ENCODE data around the gene THRSP. TPM values are rescaled to one million over a fixed set of nuclear protein-coding genes. Genes with fewer than 3 reads are reported as not detected.

The THRSP gene
- total RNA-seq, 4 donors from 2014 or later = not detected

DNA sequence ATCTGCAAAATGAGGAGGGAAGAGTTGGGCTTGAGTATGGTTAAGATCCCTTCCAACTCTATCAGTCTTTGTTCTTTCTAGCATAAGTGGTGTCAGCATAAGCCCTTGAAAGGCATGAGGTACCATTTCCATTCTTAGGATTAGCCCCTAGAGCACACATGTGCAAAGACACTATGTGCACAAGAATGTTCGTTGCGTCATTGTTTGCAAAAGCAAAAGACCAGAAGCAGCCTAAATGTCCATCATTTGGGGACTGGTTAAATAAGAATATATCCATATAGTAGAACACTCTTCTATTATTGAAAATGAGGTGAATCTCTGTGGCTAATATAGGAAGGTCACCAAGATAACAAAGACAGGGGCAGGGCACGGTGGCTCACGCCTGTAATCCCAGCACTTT, 30.6 kb upstream of the THRSP start:
- Histone ChIP-seq H3K9me3 (no peaks in the 10 kb centered on the region), H3K4me1 (peaks cover 8 to 13% (median 10%) of the 10 kb centered on the region in 4 donors), H3K4me3 (no peak overlapping the region), H3K27me3 (no peaks in the 10 kb centered on the region), H3K27ac (replicated peaks in 1 of 4) (no peak overlapping the region), H3K36me3 (no peaks in the 10 kb centered on the region)
- no peak for DNase-seq (ENCODE audit: extremely low spot score)
- 95% methylated on average over 4 of the region's 4 CpGs for WGBS
- TF ChIP-seq EP300 (IDR thresholded peaks at IDR 0.05) (no peak), POLR2AphosphoS5 (IDR thresholded peaks at IDR 0.05) (no peak), POLR2A (IDR thresholded peaks at IDR 0.05; ENCODE audit: low read depth) (no peak)
- TF ChIP-seq, protein P1, sequence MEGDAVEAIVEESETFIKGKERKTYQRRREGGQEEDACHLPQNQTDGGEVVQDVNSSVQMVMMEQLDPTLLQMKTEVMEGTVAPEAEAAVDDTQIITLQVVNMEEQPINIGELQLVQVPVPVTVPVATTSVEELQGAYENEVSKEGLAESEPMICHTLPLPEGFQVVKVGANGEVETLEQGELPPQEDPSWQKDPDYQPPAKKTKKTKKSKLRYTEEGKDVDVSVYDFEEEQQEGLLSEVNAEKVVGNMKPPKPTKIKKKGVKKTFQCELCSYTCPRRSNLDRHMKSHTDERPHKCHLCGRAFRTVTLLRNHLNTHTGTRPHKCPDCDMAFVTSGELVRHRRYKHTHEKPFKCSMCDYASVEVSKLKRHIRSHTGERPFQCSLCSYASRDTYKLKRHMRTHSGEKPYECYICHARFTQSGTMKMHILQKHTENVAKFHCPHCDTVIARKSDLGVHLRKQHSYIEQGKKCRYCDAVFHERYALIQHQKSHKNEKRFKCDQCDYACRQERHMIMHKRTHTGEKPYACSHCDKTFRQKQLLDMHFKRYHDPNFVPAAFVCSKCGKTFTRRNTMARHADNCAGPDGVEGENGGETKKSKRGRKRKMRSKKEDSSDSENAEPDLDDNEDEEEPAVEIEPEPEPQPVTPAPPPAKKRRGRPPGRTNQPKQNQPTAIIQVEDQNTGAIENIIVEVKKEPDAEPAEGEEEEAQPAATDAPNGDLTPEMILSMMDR (IDR thresholded peaks at IDR 0.05) = no peak
- intact Hi-C loops (cut with DNase I) = no loop called here

DNA sequence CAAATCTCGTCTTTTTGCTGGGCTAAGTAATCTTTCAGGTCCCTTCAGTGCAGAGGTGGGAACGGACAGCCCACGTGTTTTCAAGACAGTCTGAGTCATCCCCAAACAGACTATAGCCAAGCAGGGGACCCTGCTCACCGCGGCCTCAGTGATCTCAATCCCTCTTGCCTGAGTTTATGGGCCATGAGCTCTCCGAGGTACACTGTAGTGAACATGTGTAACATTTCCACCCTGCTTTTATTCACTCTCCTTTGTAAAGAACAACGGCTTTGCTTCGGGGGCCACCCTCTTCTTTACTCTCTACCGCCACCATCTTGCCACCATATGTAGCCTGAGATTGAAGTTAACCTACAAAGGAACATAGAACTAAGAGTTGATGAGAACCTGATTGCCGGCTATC, 29.0 kb upstream of the THRSP start:
- Histone ChIP-seq H3K36me3 (no peaks in the 10 kb centered on the region), H3K9me3 (no peaks in the 10 kb centered on the region), H3K27ac (replicated peaks in 1 of 4) (no peak overlapping the region), H3K4me1 (peaks cover 8 to 16% (median 14%) of the 10 kb centered on the region in 4 donors), H3K4me3 (no peak overlapping the region), H3K27me3 (no peaks in the 10 kb centered on the region)
- intact Hi-C loops (cut with DNase I) = no loop called here
- no peak for DNase-seq (ENCODE audit: extremely low spot score)
- no peak for TF ChIP-seq POLR2AphosphoS5 (IDR thresholded peaks at IDR 0.05)
- no peak for TF ChIP-seq POLR2A (IDR thresholded peaks at IDR 0.05; ENCODE audit: low read depth)
- TF ChIP-seq, protein P1 (IDR thresholded peaks at IDR 0.05) = no peak
- TF ChIP-seq EP300 (IDR thresholded peaks at IDR 0.05) = no peak
- WGBS = 85% methylated on average over 10 of the region's 10 CpGs

DNA sequence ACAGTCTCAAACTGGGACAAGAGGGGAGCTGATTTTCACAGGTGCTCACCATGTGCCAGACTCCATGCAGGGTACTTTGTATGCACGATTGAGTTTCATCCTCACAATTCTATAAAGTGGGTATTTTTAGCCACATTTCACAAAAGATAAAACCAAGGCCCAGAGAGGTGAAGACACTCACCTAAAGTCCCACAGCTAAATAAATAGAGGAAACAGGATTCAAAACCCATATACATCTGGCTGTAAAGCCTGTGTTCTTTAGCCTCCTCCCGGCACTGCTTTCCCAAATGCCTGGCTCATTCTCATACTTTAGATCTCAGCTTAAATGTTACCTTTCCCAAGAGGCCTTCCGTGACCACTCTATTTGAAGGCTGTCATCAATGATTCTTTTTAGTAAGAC, 27.3 kb upstream of the THRSP start:
- H3K27ac ChIP-seq (replicated peaks in 1 of 4) = no peak overlapping the region
- intact Hi-C loops (cut with DNase I) = no loop called here
- 83% methylated on average over 3 of the region's 3 CpGs for WGBS

DNA sequence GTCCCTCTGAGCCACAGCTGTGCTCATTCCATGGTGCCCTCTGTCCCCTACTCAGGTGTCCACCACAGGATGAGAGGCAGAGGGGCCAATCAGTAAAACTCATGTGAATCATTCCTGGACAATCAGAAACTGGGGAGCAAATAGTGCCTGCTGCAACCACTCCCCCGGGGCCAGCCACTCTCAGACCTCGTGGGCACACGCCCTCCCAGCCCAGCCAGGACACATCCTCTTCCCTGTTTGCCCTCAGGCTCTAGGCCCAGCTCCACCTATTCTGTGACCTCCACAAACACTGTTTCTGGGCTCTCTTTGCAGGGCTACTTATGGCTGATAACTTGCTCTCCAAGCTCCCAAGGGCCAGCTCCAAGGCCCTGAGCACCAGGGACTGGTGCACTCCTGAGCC, 26.6 kb upstream of the THRSP start:
- H3K4me1 ChIP-seq = peaks cover 9 to 19% (median 18%) of the 10 kb centered on the region in 4 donors

More for the DNA sequence above, 27.3 kb upstream of the THRSP start:
- Histone ChIP-seq H3K4me1 (peaks cover 9 to 20% (median 18%) of the 10 kb centered on the region in 4 donors), H3K36me3 (no peaks in the 10 kb centered on the region), H3K9me3 (no peaks in the 10 kb centered on the region), H3K27me3 (no peaks in the 10 kb centered on the region), H3K4me3 (no peak overlapping the region)
- no peak for DNase-seq (ENCODE audit: extremely low spot score)
- TF ChIP-seq, protein P1 (IDR thresholded peaks at IDR 0.05) = no peak
- TF ChIP-seq POLR2AphosphoS5 (IDR thresholded peaks at IDR 0.05) (no peak), EP300 (IDR thresholded peaks at IDR 0.05) (no peak), POLR2A (IDR thresholded peaks at IDR 0.05; ENCODE audit: low read depth) (no peak)

More for the DNA sequence above, 26.6 kb upstream of the THRSP start:
- Histone ChIP-seq H3K27ac (replicated peaks in 1 of 4) (no peak overlapping the region), H3K4me3 (no peak overlapping the region), H3K27me3 (no peaks in the 10 kb centered on the region), H3K9me3 (no peaks in the 10 kb centered on the region), H3K36me3 (no peaks in the 10 kb centered on the region)
- WGBS = 46% methylated on average over 3 of the region's 3 CpGs
- no peak for DNase-seq (ENCODE audit: extremely low spot score)
- intact Hi-C loops (cut with DNase I) = no loop called here
- TF ChIP-seq EP300 (IDR thresholded peaks at IDR 0.05) = no peak
- TF ChIP-seq, protein P1 (IDR thresholded peaks at IDR 0.05) = no peak
- no peak for TF ChIP-seq POLR2AphosphoS5 (IDR thresholded peaks at IDR 0.05)
- TF ChIP-seq POLR2A (IDR thresholded peaks at IDR 0.05; ENCODE audit: low read depth) = no peak

All from esophagus muscularis mucosa (tissue), 4 donors.